H1 (cell line): ENCODE measurements around the gene NBPF3. TPM values are rescaled to one million over a fixed set of nuclear protein-coding genes. Genes with fewer than 3 reads are reported as not detected.
A peak's percentile ranks its signal among the peaks of the same experiment; 100 is the strongest.
"Not testable (repeated sequence)": the region's sequence is repeated elsewhere in the genome, so short reads cannot be mapped to it uniquely, and the experiment has no call there.

Experiments
- CTCF ChIA-PET: fragments of 300-600 bp; sonication (Branson Sonifier 250); formaldehyde crosslinking; loops from one replicate; lab custom pipeline; 2021; ENCODE audit not compliant: partially characterized antibody; lab: Charles Lee
- POLR2A ChIA-PET: fragments of 300-600 bp; sonication (Branson Sonifier 250); formaldehyde crosslinking; loops from one replicate; lab custom pipeline; 2021; ENCODE audit warnings: inconsistent platforms; ENCODE audit not compliant: partially characterized antibody; lab: Charles Lee
- DNase-seq, 2 experiments: peaks; one replicate each; pipeline versions ENCODE4 v3.0.0 to v3.0.0-alpha.2; 2010 to 2022; ENCODE audit warnings: low spot score in 2 of 2, low read depth in 1 of 2, mixed read lengths in 1 of 2
- FAIRE-seq: peaks from 2 replicates; lab custom pipeline; 2011; peaks lifted over from hg19 to GRCh38; lab: Jason Lieb, UNC
- H2AFZ ChIP-seq: 2 replicates; pipeline ENCODE4 v1.8.1; 2012; ENCODE audit warnings: low read length, inconsistent platforms
- H2AK5ac ChIP-seq: 2 replicates; pipeline ENCODE4 v1.6.1; 2013; ENCODE audit warnings: low read depth, low read length
- H2BK120ac ChIP-seq: replicated peaks from 2 replicates; pipeline ENCODE3; 2013; ENCODE audit warnings: low read depth, low read length, inconsistent platforms
- H2BK12ac ChIP-seq: 2 replicates; pipeline ENCODE4 v1.6.1; 2013; ENCODE audit warnings: low read depth, low read length
- H2BK15ac ChIP-seq: 2 replicates; pipeline ENCODE4 v1.6.1; 2013; ENCODE audit warnings: low read length
- H2BK20ac ChIP-seq: 2 replicates; pipeline ENCODE4 v1.6.1; 2013; ENCODE audit warnings: low read length
- H2BK5ac ChIP-seq: 2 replicates; pipeline ENCODE4 v1.6.1; 2013; ENCODE audit warnings: low read depth, low read length
- H3K14ac ChIP-seq: 2 replicates; pipeline ENCODE4 v1.6.1; 2013; ENCODE audit warnings: inconsistent platforms; ENCODE audit not compliant: insufficient read length
- H3K18ac ChIP-seq: 2 replicates; pipeline ENCODE4 v1.6.1; 2013; ENCODE audit warnings: low read length; ENCODE audit errors: extremely low read depth
- H3K23ac ChIP-seq: 2 replicates; pipeline ENCODE4 v1.6.1; 2013; ENCODE audit warnings: inconsistent platforms; ENCODE audit not compliant: insufficient read length
- H3K23me2 ChIP-seq: 2 replicates; pipeline ENCODE4 v1.6.1; 2013; ENCODE audit warnings: low read depth, low read length
- H3K27ac ChIP-seq: 2 replicates; pipeline ENCODE4 v1.6.1; 2011; ENCODE audit warnings: low read depth, low read length, inconsistent platforms
- H3K27me3 ChIP-seq, 4 experiments: replicated peaks in 1 of 4; 1 replicate in 1 of 4; 2 replicates in 3 of 4; pipeline versions ENCODE4 v1.6.1 to v1.8.1; 2011 to 2013; ENCODE audit warnings: low read length in 3 of 4, mild to moderate bottlenecking in 3 of 4, inconsistent platforms in 2 of 4, mixed read lengths in 2 of 4, moderate library complexity in 1 of 4; ENCODE audit not compliant: control insufficient read depth in 3 of 4, insufficient read depth in 3 of 4; ENCODE audit errors: extremely low read depth in 1 of 4
- H3K36me3 ChIP-seq, 4 experiments: 2 replicates each; pipeline versions ENCODE4 v1.6.1 to v1.8.1; 2011 to 2013; ENCODE audit warnings: mild to moderate bottlenecking in 4 of 4, low read length in 3 of 4, moderate library complexity in 2 of 4, control low read depth in 1 of 4, inconsistent platforms in 1 of 4; ENCODE audit not compliant: insufficient read depth in 4 of 4, control insufficient read depth in 2 of 4
- H3K4ac ChIP-seq: replicated peaks from 2 replicates; pipeline ENCODE3; 2013; ENCODE audit warnings: low read length, low read depth, mixed read lengths, inconsistent platforms; ENCODE audit not compliant: insufficient read length
- H3K4me1 ChIP-seq, 4 experiments: replicated peaks in 1 of 4; 1 replicate in 1 of 4; 2 replicates in 3 of 4; pipeline versions ENCODE4 v1.6.1 to v1.8.1; 2011 to 2013; ENCODE audit warnings: low read length in 3 of 4, inconsistent platforms in 2 of 4, mixed read lengths in 1 of 4; ENCODE audit not compliant: insufficient read depth in 4 of 4, control insufficient read depth in 3 of 4
- H3K4me2 ChIP-seq, 2 experiments: 2 replicates each; pipeline versions ENCODE4 v1.6.1 to v1.8.1; 2011 to 2013; ENCODE audit warnings: low read depth in 2 of 2, low read length in 2 of 2, control low read depth in 1 of 2, inconsistent platforms in 1 of 2, mild to moderate bottlenecking in 1 of 2; ENCODE audit not compliant: insufficient read depth in 1 of 2
- H3K4me3 ChIP-seq, 4 experiments: fragments of 200-600, 300-600 bp in 1 of 4; sonication (generic), shearing (Covaris generic), sonication (Bioruptor Twin) in 1 of 4; 2 replicates each; pipeline versions ENCODE4 v1.5.1 to v1.8.1; 2011 to 2016; ENCODE audit warnings: low read length in 4 of 4, low read depth in 3 of 4, control low read depth in 2 of 4, inconsistent platforms in 2 of 4, mild to moderate bottlenecking in 2 of 4, mixed read lengths in 1 of 4, moderate library complexity in 1 of 4; ENCODE audit not compliant: insufficient read depth in 2 of 4; ENCODE audit errors: extremely low read depth in 1 of 4
- H3K56ac ChIP-seq: replicated peaks from 2 replicates; pipeline ENCODE3; 2013; ENCODE audit warnings: low read depth, mild to moderate bottlenecking, mixed read lengths, low read length, inconsistent platforms; ENCODE audit not compliant: insufficient read length
- H3K79me1 ChIP-seq: 2 replicates; pipeline ENCODE4 v1.6.1; 2013; ENCODE audit warnings: low read depth, low read length, control low read depth
- H3K79me2 ChIP-seq, 2 experiments: 2 replicates each; pipeline versions ENCODE4 v1.6.1 to v1.8.1; 2012 to 2013; ENCODE audit warnings: low read length in 2 of 2, mild to moderate bottlenecking in 2 of 2, inconsistent platforms in 1 of 2; ENCODE audit not compliant: insufficient read depth in 2 of 2, control insufficient read depth in 1 of 2
- H3K9ac ChIP-seq, 4 experiments: replicated peaks in 1 of 4; 1 replicate in 1 of 4; 2 replicates in 3 of 4; pipeline versions ENCODE4 v1.6.1 to v1.8.1; 2011 to 2013; ENCODE audit warnings: low read depth in 3 of 4, low read length in 3 of 4, control low read depth in 2 of 4, mild to moderate bottlenecking in 2 of 4, moderate library complexity in 2 of 4, inconsistent platforms in 1 of 4; ENCODE audit errors: extremely low read depth in 1 of 4
- H3K9me3 ChIP-seq, 2 experiments: 2 replicates each; pipeline versions ENCODE4 v1.6.1 to v1.8.1; 2012 to 2013; ENCODE audit warnings: mild to moderate bottlenecking in 2 of 2, moderate library complexity in 2 of 2, control low read depth in 1 of 2, inconsistent platforms in 1 of 2, low read depth in 1 of 2, low read length in 1 of 2, mixed read lengths in 1 of 2; ENCODE audit not compliant: insufficient read depth in 2 of 2
- H4K20me1 ChIP-seq, 2 experiments: replicated peaks in 1 of 2; 2 replicates each; pipeline versions ENCODE3 to v1.8.1; 2011 to 2013; ENCODE audit warnings: inconsistent platforms in 2 of 2, low read length in 2 of 2, mild to moderate bottlenecking in 1 of 2; ENCODE audit not compliant: insufficient read depth in 2 of 2, control insufficient read depth in 1 of 2
- H4K5ac ChIP-seq: 2 replicates; pipeline ENCODE4 v1.6.1; 2013; ENCODE audit warnings: low read length, low read depth, mixed read lengths, inconsistent platforms; ENCODE audit not compliant: insufficient read length
- H4K8ac ChIP-seq: 2 replicates; pipeline ENCODE4 v1.8.0; 2013; ENCODE audit warnings: mild to moderate bottlenecking, moderate library complexity, low read length, inconsistent platforms; ENCODE audit not compliant: insufficient read depth; ENCODE audit errors: extremely low read depth
- H4K91ac ChIP-seq: replicated peaks from 2 replicates; pipeline ENCODE3; 2013; ENCODE audit warnings: low read length, mixed read lengths, inconsistent platforms; ENCODE audit not compliant: insufficient read length
- EZH2 ChIP-seq: fragments of 200-600 bp; sonication (generic); IDR thresholded peaks from 2 replicates; pipeline ENCODE4 v1.7.1; 2012; ENCODE audit warnings: low read depth, mild to moderate bottlenecking, moderate library complexity, low read length, inconsistent platforms; ENCODE audit not compliant: severe bottlenecking
- KDM4A ChIP-seq: IDR thresholded peaks from one replicate; pipeline ENCODE4 v1.7.1; 2012; ENCODE audit warnings: low read depth, mild to moderate bottlenecking, moderate library complexity, low read length, inconsistent platforms; ENCODE audit not compliant: severe bottlenecking
- SUZ12 ChIP-seq: fragments of 200-600 bp; sonication (generic); IDR thresholded peaks from 2 replicates; pipeline ENCODE4 v1.6.1; 2012; ENCODE audit warnings: mild to moderate bottlenecking, inconsistent platforms, low read length, moderate library complexity, mixed read lengths
- WGBS, 2 experiments: shearing (Covaris generic) in 1 of 2; methylation state at CpG; one replicate each; pipeline versions ENCODE4 v1.1.6 to v1.1.7; 2013 to 2015; ENCODE audit warnings: low lambda C conversion rate in 2 of 2, mixed read lengths in 2 of 2, inconsistent platforms in 1 of 2, low coverage in 1 of 2, missing lambda C conversion rate in 1 of 2; ENCODE audit not compliant: insufficient replicate concordance in 2 of 2, insufficient coverage in 1 of 2, insufficient read length in 1 of 2; ENCODE audit errors: extremely low coverage in 1 of 2, missing lambda C conversion rate in 1 of 2; 5-methylcytosine and 5-hydroxymethylcytosine counted together
- polyA plus RNA-seq, 7 experiments: library from polyadenylated mRNA; depleted of rRNA in 3 of 7; stranded (reverse) in 5 of 7; unstranded in 2 of 7; fragments of >200 nt in 5 of 7; fragments of 200-250 nt in 2 of 7; gene quantifications; 1 replicate in 5 of 7; 2 replicates in 1 of 7; 4 replicates in 1 of 7; pipeline versions ENCODE4 v1.2.1 to v1.2.3, GENCODE V29; 2011 to 2013; ENCODE audit warnings: missing spikeins in 2 of 7, mixed read lengths in 2 of 7
- total RNA-seq: library from RNA; stranded (reverse); fragmentation: NEBNext Ultra II Directional; extraction: Animal tissue kit (Norgen Biotek cat#: 25700); gene quantifications from 2 replicates; pipeline ENCODE4 v1.2.1, GENCODE V29; 2021

NBPF3 gene
- total and polyA plus RNA-seq, 2 of the 8 experiments (the other 6 are each of a cell fraction or from before 2014, with no cell fraction given) = 3.8 to 4.3 TPM

DNA sequence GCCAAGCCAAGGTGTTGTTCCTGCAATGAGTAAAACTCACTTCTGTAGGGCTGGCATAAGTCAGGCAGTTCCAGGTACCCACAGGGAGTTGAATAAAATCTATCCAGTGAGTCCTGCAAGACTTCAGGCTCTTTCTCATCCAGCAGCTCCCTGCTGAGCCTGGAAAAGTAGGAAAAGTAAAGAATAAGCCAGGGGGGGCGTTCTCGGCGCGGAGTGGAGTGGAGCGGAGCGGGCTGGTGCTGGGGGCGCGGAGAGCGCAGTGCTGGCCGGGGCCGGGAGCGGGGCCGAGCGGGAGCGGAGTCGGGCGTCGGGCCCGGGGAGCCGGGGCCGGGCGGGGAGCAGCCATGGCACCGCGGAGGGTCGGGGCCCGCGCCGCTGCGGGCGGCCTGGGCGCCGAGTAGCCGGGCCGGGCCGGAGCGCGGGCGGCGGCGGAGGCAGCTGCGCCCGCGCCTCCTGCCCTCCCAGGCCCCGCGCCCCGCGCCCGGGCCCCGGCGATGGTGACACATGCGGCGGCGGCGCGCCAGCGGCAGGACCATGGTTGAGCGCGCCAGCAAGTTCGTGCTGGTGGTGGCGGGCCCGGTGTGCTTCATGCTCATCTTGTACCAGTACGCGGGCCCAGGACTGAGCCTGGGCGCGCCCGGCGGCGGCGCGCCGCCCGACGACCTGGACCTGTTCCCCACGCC is 12.0 kb upstream of the NBPF3 start:
- peak overlapping the region; percentile 45 to 67 for H3K4me2 ChIP-seq
- H4K20me1 ChIP-seq, H3K9me3 ChIP-seq, H2AK5ac ChIP-seq, FAIRE-seq, H3K79me2 ChIP-seq, POLR2A ChIA-PET, H2BK15ac ChIP-seq, H2BK120ac ChIP-seq, H3K9ac ChIP-seq, H3K23me2 ChIP-seq, H2BK5ac ChIP-seq, H2BK12ac ChIP-seq, H3K14ac ChIP-seq, H3K56ac ChIP-seq, H4K5ac ChIP-seq, H3K18ac ChIP-seq, H4K8ac ChIP-seq, H4K91ac ChIP-seq, H3K79me1 ChIP-seq, H3K36me3 ChIP-seq, H3K4me1 ChIP-seq, H3K23ac ChIP-seq, H3K27ac ChIP-seq, H2AFZ ChIP-seq, H2BK20ac ChIP-seq, H3K4ac ChIP-seq: not testable (repeated sequence)
- 3% methylated on average over 15 of the region's 74 CpGs; no CpG with 5 or more reads in 1 of the 2 experiments for WGBS, 2 experiments
- TF ChIP-seq SUZ12 = 0 out of 2 replicates have a peak, but pooled peaks have one; percentile 21
- TF ChIP-seq KDM4A = peak; percentile 28
- TF ChIP-seq EZH2 = peak; percentile 43
- H3K4me3 ChIP-seq = peak overlapping the region in 2 of 4 experiments; percentile 7 to 51; a peak in 3 of 8 replicates
- CTCF ChIA-PET = interaction anchor here (1.5 kb wide), 1 partner anchor 58 kb away, joined by 6 read pairs; no protein-coding TSS in a partner anchor
- peaks cover 10 to 17% (median 11%) of the 10 kb centered on the region in 4 experiments; a peak in 6 of 7 replicates for H3K27me3 ChIP-seq
- peak in 1 of 2 experiments; percentile 70 for DNase-seq
